WTC11 (cell line): Measurements from ENCODE around the gene WNT16. TPM values are rescaled to one million over a fixed set of nuclear protein-coding genes. Genes with fewer than 3 reads are reported as not detected.
A peak's percentile ranks its signal among the peaks of the same experiment; 100 is the strongest.

Source experiments
- ATAC-seq: fragments of 200-7000 bp; cut with Tn5 transposase; 2 replicates; pipeline ENCODE4 v1.10.0; 2021; ENCODE audit warnings: mild to moderate bottlenecking, moderate library complexity
- CTCF ChIA-PET: fragments of 300-600 bp; sonication (Branson Sonifier 250); formaldehyde crosslinking; loops from one replicate; lab custom pipeline; 2021; ENCODE audit warnings: antibody characterized with exemption; lab: Charles Lee
- POLR2A ChIA-PET: fragments of 350-600 bp; sonication (Branson Sonifier 250); formaldehyde crosslinking; loops from one replicate; lab custom pipeline; 2021; ENCODE audit warnings: antibody characterized with exemption; lab: Charles Lee
- DNase-seq: peaks from one replicate; pipeline ENCODE4 v3.0.0; 2021; ENCODE audit warnings: low spot score
- H3K27ac Mint-ChIP-seq: 2 replicates; pipeline ENCODE4 v1.8.0; 2021; ENCODE audit warnings: mixed read lengths
- H3K27me3 Mint-ChIP-seq: 2 replicates; pipeline ENCODE4 v1.8.0; 2021; ENCODE audit warnings: low read depth, mild to moderate bottlenecking, moderate library complexity, mixed read lengths
- H3K36me3 Mint-ChIP-seq: 2 replicates; pipeline ENCODE4 v1.8.0; 2021; ENCODE audit warnings: mixed read lengths
- H3K4me1 Mint-ChIP-seq: 2 replicates; pipeline ENCODE4 v1.8.0; 2022; ENCODE audit warnings: mixed read lengths
- H3K4me3 Mint-ChIP-seq: 2 replicates; pipeline ENCODE4 v1.8.0; 2021; ENCODE audit warnings: mild to moderate bottlenecking, moderate library complexity, mixed read lengths
- H3K9me3 Mint-ChIP-seq: 2 replicates; pipeline ENCODE4 v1.8.0; 2021; ENCODE audit warnings: mixed read lengths
- ATF2 ChIP-seq: sonication (generic); formaldehyde crosslinking; IDR thresholded peaks from 2 replicates; pipeline ENCODE4 v1.8.1; 2022; ENCODE audit warnings: low read depth, missing genetic modification reagents, borderline replicate concordance
- CREM ChIP-seq: sonication (generic); formaldehyde crosslinking; IDR thresholded peaks from 2 replicates; pipeline ENCODE4 v1.8.1; 2022; ENCODE audit warnings: mild to moderate bottlenecking, missing genetic modification reagents, moderate library complexity
- E2F5 ChIP-seq: sonication (generic); formaldehyde crosslinking; IDR thresholded peaks from 2 replicates; pipeline ENCODE4 v1.8.1; 2022; ENCODE audit warnings: mild to moderate bottlenecking, moderate library complexity, missing genetic modification reagents
- GABPB1 ChIP-seq: sonication (generic); formaldehyde crosslinking; IDR thresholded peaks from 2 replicates; pipeline ENCODE4 v1.8.1; 2023; ENCODE audit warnings: mild to moderate bottlenecking, missing genetic modification reagents
- MXD4 ChIP-seq: fragments of 250-450 bp; sonication (Bioruptor Pico); IDR thresholded peaks from 2 replicates; pipeline ENCODE4 v1.8.0; 2021; ENCODE audit warnings: mild to moderate bottlenecking, moderate library complexity, borderline replicate concordance
- ZNF219 ChIP-seq: sonication (generic); formaldehyde crosslinking; IDR thresholded peaks from 2 replicates; pipeline ENCODE4 v1.8.0; 2023; ENCODE audit warnings: missing genetic modification reagents, mild to moderate bottlenecking, borderline replicate concordance
- ZNF281 ChIP-seq: sonication (generic); formaldehyde crosslinking; IDR thresholded peaks from 2 replicates; pipeline ENCODE4 v1.8.0; 2023; ENCODE audit warnings: mild to moderate bottlenecking, missing genetic modification reagents
- total RNA-seq: library from RNA; stranded (reverse); gene quantifications from 3 replicates; pipeline ENCODE4 v1.2.3, GENCODE V29; 2021
- TF ChIP-seq, protein P1 (sequence below): sonication (generic); formaldehyde crosslinking; IDR thresholded peaks from 2 replicates; pipeline ENCODE4 v1.8.0; 2022; ENCODE audit warnings: missing genetic modification reagents
- TF ChIP-seq, protein P2 (sequence below): fragments of 250-450 bp; sonication (Bioruptor Pico); IDR thresholded peaks from 2 replicates; pipeline ENCODE4 v1.9.0; 2021; ENCODE audit warnings: mild to moderate bottlenecking, borderline replicate concordance
- TF ChIP-seq, protein P3 (sequence below): fragments of 250-450 bp; sonication (Bioruptor Pico); IDR thresholded peaks from 2 replicates; pipeline ENCODE4 v2.1.2; 2022; ENCODE audit warnings: mild to moderate bottlenecking, moderate library complexity
- TF ChIP-seq, protein P4 (sequence below): sonication (generic); formaldehyde crosslinking; IDR thresholded peaks from 2 replicates; pipeline ENCODE4 v1.8.1; 2023; ENCODE audit warnings: mild to moderate bottlenecking, moderate library complexity, missing genetic modification reagents
- TF ChIP-seq, protein P5 (sequence below): sonication (generic); formaldehyde crosslinking; IDR thresholded peaks from 2 replicates; pipeline ENCODE4 v1.8.0; 2022; ENCODE audit warnings: mild to moderate bottlenecking, missing genetic modification reagents

Gene WNT16
- total RNA-seq, 1 experiment from 2014 or later = 0.33 TPM

- TF ChIP-seq ZNF219 = no peak
- TF ChIP-seq GABPB1 (CRISPR knock-in tag) = no peak
- no peak for TF ChIP-seq MXD4 (CRISPR knock-in tag)
These were observed 24.6 kb upstream of the WNT16 start (continued) for GRCh38 chr7:121304102-121304658.

DNA sequence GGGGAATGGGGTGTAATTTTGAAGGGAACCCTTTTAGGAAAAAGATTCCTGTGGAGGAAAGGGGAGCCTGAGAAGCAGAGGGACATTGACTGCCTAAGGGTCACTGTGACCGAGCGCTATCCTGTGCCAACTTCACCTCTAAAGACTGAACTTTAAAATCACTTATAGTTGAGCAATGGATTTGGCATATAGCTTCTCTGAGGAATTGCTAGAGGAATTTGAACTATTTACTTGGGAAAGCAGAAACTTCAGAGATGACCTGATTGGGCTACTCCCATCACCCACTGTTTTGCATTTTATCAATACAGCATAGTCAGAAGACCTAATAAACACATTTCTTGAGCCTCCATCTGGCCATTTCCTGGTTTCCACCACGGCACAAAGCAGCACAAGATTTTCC, 23.7 kb upstream of the WNT16 start:
- ChIA-PET POLR2A (no interaction called here), CTCF (interaction anchor here (1.0 kb wide), 1 partner anchor 24 kb away, joined by 4 read pairs; the partner anchor contains the start of gene WNT16)
- Mint-ChIP-seq H3K27ac (no peak overlapping the region), H3K4me1 (peaks cover 17% of the 10 kb centered on the region), H3K27me3 (no peaks in the 10 kb centered on the region), H3K4me3 (no peak overlapping the region)
- DNase-seq (no peak), ATAC-seq (peak; percentile 38; the same call in 1 of the 2 replicates)
- TF ChIP-seq E2F5 = no peak
- TF ChIP-seq ATF2 (CRISPR knock-in tag) = no peak
- TF ChIP-seq, all 79 proteins: peak for 0
- Mint-ChIP-seq H3K9me3 (peaks cover 5% of the 10 kb centered on the region), H3K36me3 (no peaks in the 10 kb centered on the region)

GRCh38 chr7:121306565-121306964, 22.2 kb upstream of the WNT16 start:
- Mint-ChIP-seq H3K4me3 (no peak overlapping the region), H3K9me3 (peaks cover 10% of the 10 kb centered on the region), H3K27me3 (no peaks in the 10 kb centered on the region), H3K36me3 (no peaks in the 10 kb centered on the region), H3K4me1 (peaks cover 17% of the 10 kb centered on the region), H3K27ac (no peak overlapping the region)
- DNase-seq = no peak
- CTCF ChIA-PET = no interaction called here
- ATAC-seq = no peak
- POLR2A ChIA-PET = no interaction called here
- TF ChIP-seq, protein P1, sequence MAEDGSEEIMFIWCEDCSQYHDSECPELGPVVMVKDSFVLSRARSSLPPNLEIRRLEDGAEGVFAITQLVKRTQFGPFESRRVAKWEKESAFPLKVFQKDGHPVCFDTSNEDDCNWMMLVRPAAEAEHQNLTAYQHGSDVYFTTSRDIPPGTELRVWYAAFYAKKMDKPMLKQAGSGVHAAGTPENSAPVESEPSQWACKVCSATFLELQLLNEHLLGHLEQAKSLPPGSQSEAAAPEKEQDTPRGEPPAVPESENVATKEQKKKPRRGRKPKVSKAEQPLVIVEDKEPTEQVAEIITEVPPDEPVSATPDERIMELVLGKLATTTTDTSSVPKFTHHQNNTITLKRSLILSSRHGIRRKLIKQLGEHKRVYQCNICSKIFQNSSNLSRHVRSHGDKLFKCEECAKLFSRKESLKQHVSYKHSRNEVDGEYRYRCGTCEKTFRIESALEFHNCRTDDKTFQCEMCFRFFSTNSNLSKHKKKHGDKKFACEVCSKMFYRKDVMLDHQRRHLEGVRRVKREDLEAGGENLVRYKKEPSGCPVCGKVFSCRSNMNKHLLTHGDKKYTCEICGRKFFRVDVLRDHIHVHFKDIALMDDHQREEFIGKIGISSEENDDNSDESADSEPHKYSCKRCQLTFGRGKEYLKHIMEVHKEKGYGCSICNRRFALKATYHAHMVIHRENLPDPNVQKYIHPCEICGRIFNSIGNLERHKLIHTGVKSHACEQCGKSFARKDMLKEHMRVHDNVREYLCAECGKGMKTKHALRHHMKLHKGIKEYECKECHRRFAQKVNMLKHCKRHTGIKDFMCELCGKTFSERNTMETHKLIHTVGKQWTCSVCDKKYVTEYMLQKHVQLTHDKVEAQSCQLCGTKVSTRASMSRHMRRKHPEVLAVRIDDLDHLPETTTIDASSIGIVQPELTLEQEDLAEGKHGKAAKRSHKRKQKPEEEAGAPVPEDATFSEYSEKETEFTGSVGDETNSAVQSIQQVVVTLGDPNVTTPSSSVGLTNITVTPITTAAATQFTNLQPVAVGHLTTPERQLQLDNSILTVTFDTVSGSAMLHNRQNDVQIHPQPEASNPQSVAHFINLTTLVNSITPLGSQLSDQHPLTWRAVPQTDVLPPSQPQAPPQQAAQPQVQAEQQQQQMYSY (CRISPR knock-in tag) = no peak
- TF ChIP-seq, protein P2, sequence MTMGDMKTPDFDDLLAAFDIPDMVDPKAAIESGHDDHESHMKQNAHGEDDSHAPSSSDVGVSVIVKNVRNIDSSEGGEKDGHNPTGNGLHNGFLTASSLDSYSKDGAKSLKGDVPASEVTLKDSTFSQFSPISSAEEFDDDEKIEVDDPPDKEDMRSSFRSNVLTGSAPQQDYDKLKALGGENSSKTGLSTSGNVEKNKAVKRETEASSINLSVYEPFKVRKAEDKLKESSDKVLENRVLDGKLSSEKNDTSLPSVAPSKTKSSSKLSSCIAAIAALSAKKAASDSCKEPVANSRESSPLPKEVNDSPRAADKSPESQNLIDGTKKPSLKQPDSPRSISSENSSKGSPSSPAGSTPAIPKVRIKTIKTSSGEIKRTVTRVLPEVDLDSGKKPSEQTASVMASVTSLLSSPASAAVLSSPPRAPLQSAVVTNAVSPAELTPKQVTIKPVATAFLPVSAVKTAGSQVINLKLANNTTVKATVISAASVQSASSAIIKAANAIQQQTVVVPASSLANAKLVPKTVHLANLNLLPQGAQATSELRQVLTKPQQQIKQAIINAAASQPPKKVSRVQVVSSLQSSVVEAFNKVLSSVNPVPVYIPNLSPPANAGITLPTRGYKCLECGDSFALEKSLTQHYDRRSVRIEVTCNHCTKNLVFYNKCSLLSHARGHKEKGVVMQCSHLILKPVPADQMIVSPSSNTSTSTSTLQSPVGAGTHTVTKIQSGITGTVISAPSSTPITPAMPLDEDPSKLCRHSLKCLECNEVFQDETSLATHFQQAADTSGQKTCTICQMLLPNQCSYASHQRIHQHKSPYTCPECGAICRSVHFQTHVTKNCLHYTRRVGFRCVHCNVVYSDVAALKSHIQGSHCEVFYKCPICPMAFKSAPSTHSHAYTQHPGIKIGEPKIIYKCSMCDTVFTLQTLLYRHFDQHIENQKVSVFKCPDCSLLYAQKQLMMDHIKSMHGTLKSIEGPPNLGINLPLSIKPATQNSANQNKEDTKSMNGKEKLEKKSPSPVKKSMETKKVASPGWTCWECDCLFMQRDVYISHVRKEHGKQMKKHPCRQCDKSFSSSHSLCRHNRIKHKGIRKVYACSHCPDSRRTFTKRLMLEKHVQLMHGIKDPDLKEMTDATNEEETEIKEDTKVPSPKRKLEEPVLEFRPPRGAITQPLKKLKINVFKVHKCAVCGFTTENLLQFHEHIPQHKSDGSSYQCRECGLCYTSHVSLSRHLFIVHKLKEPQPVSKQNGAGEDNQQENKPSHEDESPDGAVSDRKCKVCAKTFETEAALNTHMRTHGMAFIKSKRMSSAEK (CRISPR knock-in tag) = no peak
- TF ChIP-seq CREM (CRISPR knock-in tag) = no peak
- TF ChIP-seq, protein P3, sequence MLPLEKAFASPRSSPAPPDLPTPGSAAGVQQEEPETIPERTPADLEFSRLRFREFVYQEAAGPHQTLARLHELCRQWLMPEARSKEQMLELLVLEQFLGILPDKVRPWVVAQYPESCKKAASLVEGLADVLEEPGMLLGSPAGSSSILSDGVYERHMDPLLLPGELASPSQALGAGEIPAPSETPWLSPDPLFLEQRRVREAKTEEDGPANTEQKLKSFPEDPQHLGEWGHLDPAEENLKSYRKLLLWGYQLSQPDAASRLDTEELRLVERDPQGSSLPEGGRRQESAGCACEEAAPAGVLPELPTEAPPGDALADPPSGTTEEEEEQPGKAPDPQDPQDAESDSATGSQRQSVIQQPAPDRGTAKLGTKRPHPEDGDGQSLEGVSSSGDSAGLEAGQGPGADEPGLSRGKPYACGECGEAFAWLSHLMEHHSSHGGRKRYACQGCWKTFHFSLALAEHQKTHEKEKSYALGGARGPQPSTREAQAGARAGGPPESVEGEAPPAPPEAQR (CRISPR knock-in tag) = no peak
- TF ChIP-seq ZNF281 (CRISPR knock-in tag) = no peak
- TF ChIP-seq, protein P4, sequence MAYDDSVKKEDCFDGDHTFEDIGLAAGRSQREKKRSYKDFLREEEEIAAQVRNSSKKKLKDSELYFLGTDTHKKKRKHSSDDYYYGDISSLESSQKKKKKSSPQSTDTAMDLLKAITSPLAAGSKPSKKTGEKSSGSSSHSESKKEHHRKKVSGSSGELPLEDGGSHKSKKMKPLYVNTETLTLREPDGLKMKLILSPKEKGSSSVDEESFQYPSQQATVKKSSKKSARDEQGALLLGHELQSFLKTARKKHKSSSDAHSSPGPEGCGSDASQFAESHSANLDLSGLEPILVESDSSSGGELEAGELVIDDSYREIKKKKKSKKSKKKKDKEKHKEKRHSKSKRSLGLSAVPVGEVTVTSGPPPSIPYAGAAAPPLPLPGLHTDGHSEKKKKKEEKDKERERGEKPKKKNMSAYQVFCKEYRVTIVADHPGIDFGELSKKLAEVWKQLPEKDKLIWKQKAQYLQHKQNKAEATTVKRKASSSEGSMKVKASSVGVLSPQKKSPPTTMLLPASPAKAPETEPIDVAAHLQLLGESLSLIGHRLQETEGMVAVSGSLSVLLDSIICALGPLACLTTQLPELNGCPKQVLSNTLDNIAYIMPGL (CRISPR knock-in tag) = no peak
- TF ChIP-seq, protein P5, sequence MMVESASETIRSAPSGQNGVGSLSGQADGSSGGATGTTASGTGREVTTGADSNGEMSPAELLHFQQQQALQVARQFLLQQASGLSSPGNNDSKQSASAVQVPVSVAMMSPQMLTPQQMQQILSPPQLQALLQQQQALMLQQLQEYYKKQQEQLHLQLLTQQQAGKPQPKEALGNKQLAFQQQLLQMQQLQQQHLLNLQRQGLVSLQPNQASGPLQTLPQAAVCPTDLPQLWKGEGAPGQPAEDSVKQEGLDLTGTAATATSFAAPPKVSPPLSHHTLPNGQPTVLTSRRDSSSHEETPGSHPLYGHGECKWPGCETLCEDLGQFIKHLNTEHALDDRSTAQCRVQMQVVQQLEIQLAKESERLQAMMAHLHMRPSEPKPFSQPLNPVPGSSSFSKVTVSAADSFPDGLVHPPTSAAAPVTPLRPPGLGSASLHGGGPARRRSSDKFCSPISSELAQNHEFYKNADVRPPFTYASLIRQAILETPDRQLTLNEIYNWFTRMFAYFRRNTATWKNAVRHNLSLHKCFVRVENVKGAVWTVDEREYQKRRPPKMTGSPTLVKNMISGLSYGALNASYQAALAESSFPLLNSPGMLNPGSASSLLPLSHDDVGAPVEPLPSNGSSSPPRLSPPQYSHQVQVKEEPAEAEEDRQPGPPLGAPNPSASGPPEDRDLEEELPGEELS (CRISPR knock-in tag) = no peak
